ENCODE data around the gene PDE6A.

The PDE6A gene

GRCh38 chr5:149808264-149808982 is 136.2 kb downstream of the PDE6A start:
- no peak for DNase-seq

Data from left hindlimb (tissue), 1 donor.